HG03442 (cell line): ENCODE measurements around the gene NRIP3.
"Not testable (repeated sequence)": the region's sequence is repeated elsewhere in the genome, so short reads cannot be mapped to it uniquely, and the experiment has no call there.

Experiments
- ATAC-seq: cut with Tn5 transposase; IDR thresholded peaks from one replicate; pipeline ENCODE4 v1.9.1; 2021; ENCODE audit warnings: mild to moderate bottlenecking, moderate library complexity; ENCODE audit not compliant: unreplicated experiment

NRIP3 gene

GRCh38 chr11:9016916-9017642 lies 13.3 kb upstream of the NRIP3 start:
- ATAC-seq: no peak

DNA sequence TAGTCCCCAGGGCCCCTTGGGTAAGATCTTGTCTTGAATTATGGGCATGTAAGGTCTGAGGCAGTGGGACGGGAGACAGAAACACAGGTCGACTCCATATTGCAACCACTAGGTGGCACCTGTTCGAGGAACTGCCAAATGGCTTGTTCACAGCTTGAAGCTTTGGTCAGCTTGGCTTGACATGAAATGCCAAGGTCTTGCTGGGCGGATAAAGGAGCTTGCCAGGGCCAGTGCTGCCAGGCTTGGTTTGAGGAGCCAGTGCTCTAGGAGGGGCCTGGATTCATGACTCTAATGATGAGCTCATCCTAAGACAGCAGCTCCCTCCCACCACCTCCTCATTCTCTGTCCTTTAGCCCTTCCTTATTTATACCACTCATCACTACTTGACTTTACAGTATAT lies 11.9 kb upstream of the NRIP3 start:
- ATAC-seq: peak; percentile 39

- ATAC-seq: no peak
These were observed 11.0 kb upstream of the NRIP3 start for GRCh38 chr11:9014826-9015225.

DNA sequence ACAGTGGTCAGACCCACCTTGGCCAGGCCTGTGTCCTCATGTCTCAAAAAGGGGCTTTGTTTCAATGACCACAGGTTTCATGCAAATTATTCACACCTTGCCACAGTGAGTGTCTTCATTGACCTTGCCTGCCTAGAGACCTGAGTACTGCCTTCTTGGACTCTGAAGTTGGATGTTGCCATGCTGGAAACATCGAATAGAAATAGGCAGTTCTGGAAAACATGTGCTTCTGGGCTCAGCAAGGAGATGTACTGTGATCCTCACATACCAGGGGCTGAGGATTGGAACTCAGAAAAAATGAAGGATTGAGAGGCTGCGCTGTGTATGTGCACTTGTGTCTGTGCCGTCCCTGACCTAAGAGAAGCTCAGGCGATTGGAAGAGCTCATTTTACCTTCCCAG lies 9.6 kb upstream of the NRIP3 start:
- ATAC-seq: no peak

- ATAC-seq: not testable (repeated sequence)
These were observed 5.7 kb upstream of the NRIP3 start for GRCh38 chr11:9009538-9009937.

- no peak for ATAC-seq
These were observed 4.9 kb upstream of the NRIP3 start for GRCh38 chr11:9008661-9009060.

DNA sequence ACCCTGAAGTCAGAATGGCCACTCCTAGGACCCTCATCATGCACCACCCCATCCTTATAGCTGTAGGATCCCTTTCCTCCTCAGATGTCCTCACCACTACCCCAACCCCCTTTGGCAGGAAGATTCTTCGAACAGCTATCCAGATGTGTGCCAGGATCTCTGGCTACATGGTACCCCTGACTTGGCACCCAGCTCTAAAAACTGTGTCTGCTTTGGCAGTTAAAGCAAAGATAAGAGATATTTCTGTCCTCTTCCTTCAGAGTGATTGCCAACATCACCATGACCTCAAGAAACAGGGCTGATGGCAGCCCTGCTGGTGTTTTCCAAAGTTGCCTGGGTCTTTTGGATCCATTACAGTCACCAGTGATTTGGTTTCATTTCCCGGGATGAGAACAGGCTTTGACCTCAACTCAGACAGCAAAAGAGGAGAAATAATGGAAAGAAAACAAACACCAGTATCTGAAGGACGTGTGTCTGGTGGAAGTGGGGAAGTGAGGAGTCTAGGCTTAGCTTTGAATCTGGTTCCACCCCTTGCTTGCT lies 4.3 kb upstream of the NRIP3 start:
- no peak for ATAC-seq

DNA sequence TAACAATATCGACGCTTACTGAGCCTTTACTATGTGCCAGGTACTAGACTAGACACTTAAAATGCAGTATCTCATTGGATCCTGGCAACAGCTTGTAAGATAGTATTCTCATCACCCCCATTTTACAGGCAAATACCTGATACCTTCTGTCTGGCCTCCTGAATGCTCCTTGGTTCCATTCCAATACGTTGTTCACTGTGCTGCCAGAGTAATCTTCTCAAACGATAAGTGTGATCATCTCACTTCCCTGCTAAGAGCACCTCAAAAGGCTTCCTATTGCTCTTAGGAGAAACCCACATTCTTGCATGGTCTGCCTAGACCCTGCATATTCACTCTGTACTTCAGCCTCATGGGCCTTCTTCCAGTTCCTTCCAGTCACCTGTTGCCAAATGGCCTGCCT lies 1.3 kb upstream of the NRIP3 start:
- no peak for ATAC-seq

- no peak for ATAC-seq
These were observed 554 bp upstream of the NRIP3 start for GRCh38 chr11:9004183-9004926.

- ATAC-seq: no peak
These were observed 755 bp downstream of the NRIP3 start for GRCh38 chr11:9002920-9003572.

DNA sequence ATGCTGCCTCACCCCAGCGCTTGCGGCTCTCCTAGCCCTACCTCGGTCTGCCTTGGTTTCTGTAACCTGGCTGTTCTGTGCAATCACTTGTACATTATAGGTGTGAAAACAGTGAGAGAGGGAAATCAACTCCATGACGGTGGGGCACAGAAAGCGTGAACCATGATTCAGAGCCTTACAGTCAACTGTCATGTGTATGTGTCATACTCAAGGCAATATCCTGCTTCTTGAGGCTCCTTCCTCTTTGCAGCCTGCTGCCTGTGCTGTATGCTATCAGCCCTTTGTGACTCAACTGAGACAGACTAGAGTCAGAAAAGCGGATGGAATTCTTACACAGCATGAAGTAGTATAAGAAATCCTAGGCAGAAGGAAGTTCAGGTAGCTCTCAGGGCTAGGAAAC lies 2.1 kb downstream of the NRIP3 start:
- ATAC-seq: no peak

DNA sequence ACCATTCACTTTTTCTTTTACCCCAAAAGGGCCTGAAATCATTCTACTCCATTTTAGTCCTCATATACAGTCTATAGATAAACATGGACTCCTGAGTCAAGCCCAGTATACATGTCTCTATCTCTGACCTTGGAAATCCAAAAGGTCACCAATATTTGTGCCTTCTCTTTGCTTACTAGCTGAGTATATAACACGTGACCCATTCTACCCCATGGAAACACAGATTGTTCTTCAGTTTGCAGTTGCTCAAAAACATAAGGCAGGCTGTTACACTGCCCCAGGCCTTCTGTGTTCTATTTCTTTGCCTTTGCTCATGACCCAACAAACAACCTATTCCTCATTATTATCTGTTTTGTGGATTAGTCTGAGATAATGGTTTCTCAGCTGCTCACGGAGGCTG lies 5.8 kb downstream of the NRIP3 start:
- ATAC-seq: no peak

- ATAC-seq: no peak
These were observed 6.3 kb downstream of the NRIP3 start for GRCh38 chr11:8997451-8997850.

DNA sequence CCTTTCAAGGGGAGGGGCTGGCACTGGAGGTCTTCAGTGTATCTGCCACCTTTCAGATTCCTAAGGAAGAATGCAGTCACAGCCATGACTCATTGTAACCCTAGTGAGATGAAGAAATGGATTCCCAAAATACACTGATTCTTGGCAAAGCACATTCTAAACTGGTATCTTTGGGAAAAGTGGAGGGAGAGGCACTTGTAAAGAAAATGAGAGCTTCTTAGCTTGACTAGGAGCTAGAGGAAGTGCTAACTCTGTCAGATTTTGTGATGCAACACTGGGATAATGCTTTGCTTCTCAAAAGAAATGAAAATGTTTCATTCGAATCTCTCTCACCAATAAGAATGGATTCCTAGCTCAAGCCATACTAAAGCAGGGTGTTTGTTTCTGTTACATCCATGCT lies 14.3 kb downstream of the NRIP3 start:
- ATAC-seq: no peak

GRCh38 chr11:8988329-8989234 lies 15.2 kb downstream of the NRIP3 start:
- no peak for ATAC-seq

DNA sequence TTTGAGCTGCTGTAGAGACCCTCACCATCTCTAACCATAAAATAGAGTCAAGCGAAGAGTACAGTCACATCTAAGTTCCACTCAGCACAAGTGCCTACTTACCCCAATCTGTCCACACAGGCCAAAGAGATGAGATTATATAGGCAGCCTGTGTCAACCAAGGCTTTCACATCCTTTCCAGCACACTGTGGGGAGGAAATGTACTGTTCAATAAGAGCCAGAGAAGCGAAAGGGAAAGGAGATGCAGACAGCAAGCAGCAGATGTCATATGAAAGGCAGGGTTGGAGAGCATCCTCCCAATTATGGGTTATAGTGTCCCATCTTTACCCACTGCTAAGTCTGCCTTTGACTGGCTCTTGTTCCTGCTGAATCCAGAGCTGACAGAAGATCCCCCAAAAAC lies 16.4 kb downstream of the NRIP3 start:
- no peak for ATAC-seq

- not testable (repeated sequence) for ATAC-seq
These were observed 17.0 kb downstream of the NRIP3 start for GRCh38 chr11:8986772-8987171.

GRCh38 chr11:8985462-8985861 lies 18.3 kb downstream of the NRIP3 start:
- ATAC-seq: no peak

DNA sequence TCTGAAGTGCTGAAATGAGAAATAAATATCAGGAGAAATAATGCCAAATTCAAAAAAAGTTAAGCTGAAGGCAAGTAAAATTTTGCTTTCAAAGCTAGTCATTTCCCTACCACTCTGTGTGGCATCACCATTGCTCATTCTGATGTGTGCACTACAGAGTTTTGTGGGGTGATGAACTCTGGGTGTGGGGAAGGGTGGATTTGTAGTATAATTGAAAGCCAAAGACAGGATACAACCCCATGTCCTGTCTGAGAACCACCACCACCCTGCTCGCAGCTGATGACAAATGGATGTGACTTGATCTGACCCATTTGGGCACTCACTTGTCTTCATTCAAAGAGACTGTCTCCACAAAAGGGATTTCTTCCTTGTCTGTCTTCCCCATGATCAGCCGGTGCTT lies 20.2 kb downstream of the NRIP3 start:
- no peak for ATAC-seq

DNA sequence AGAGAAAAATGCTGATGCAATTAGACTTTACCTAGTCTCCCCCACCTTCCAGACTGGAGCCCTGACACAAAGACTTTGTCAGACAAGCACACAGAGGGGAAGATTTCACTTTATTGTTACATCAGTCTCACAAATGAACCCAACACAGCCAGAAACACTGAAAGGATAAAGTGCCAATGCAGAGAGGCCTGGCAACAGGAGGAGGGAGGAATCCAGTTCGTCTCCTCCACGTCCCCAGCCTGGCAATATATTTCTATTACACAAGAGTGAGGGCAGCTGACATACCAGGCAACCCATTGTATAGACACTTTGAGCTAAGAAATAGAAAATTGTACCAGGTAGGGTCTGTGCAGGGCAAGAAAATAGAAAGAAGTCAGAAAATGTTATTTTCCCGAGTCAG lies 23.3 kb downstream of the NRIP3 start:
- ATAC-seq: no peak

GRCh38 chr11:8979365-8979764 lies 24.4 kb downstream of the NRIP3 start:
- ATAC-seq: not testable (repeated sequence)
